ENCODE measurements around the gene C12orf76.
"Not testable (repeated sequence)": the region's sequence is repeated elsewhere in the genome, so short reads cannot be mapped to it uniquely, and the experiment has no call there.

The C12orf76 gene

DNA sequence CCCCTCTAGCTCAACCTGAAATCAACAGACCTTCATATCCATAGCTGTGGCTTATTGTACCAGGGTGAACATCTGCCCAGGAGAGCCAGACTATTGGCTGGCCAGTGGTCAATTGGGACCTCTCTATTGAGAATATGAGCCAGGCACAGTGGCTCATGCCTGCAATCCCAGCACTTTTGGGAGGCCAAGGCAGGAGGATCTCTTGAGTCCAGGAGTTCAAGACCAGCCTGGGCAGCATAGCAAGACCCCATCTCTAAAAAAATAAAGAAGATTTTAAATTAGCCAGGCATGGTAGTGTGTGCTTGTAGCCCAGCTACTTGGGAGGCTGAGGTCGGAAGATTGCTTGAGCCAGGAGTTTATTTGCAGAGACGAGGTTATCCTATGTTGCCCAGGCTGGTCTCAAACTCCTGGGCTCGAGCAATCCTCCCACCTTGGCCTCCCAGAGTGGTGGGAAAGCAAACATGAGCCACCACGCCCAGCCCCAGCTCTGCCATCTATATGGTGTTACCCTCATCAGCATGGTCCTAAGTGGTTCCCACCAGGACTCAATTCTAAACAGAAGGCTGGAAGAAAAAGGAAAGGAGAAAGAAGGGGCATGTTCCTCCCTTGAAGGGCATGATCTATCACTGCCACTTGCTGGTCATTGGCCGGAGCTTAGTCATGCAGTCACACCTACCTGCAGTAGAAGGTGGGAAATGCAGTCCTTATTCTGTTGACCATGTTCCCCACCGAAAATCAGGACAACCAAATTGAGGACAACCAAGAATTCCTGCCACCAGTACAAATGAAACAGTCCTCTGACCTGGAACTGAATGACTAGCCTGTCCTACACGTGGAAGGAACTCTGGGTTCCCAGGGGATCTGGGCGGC, 42.2 kb upstream of the C12orf76 start:
- H3K79me2 ChIP-seq (ENCODE audit: insufficient read depth, low read length): no peaks in the 10 kb centered on the region
- H3K9me3 ChIP-seq (ENCODE audit: insufficient read depth, low read length, severe bottlenecking): no peaks in the 10 kb centered on the region
- ATAC-seq (ENCODE audit: insufficient read depth, low read depth) (no peak), DNase-seq (no peak)
- no peaks in the 10 kb centered on the region for H3K36me3 ChIP-seq (ENCODE audit: insufficient read depth, low read length)
- H3K27me3 ChIP-seq (ENCODE audit: insufficient read depth, low read length, poor library complexity): peaks cover 3% of the 10 kb centered on the region
- no peak overlapping the region for H2AFZ ChIP-seq (ENCODE audit: low read depth, low read length)
- no peaks in the 10 kb centered on the region for H3K4me1 ChIP-seq (ENCODE audit: insufficient read depth, low read length)
- H3K4me3 ChIP-seq (ENCODE audit: low read depth in 1 of 2, low read length in 2 of 2): no peak overlapping the region
- H3K27ac ChIP-seq (ENCODE audit: low read length): no peak overlapping the region
- no peak overlapping the region for H3K9ac ChIP-seq (ENCODE audit: low read depth, low read length)
- no peak for TF ChIP-seq EZH2 (IDR thresholded peaks at IDR 0.05; ENCODE audit: borderline replicate concordance, low read depth, low read length, severe bottlenecking)
- TF ChIP-seq, protein P1, sequence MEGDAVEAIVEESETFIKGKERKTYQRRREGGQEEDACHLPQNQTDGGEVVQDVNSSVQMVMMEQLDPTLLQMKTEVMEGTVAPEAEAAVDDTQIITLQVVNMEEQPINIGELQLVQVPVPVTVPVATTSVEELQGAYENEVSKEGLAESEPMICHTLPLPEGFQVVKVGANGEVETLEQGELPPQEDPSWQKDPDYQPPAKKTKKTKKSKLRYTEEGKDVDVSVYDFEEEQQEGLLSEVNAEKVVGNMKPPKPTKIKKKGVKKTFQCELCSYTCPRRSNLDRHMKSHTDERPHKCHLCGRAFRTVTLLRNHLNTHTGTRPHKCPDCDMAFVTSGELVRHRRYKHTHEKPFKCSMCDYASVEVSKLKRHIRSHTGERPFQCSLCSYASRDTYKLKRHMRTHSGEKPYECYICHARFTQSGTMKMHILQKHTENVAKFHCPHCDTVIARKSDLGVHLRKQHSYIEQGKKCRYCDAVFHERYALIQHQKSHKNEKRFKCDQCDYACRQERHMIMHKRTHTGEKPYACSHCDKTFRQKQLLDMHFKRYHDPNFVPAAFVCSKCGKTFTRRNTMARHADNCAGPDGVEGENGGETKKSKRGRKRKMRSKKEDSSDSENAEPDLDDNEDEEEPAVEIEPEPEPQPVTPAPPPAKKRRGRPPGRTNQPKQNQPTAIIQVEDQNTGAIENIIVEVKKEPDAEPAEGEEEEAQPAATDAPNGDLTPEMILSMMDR (IDR thresholded peaks at IDR 0.05; ENCODE audit: borderline replicate concordance, extremely low read depth, low read length, poor library complexity, severe bottlenecking): no peak
- no peaks in the 10 kb centered on the region for H4K20me1 ChIP-seq (ENCODE audit: insufficient read depth, low read length)
- H3K4me2 ChIP-seq (ENCODE audit: insufficient read depth, low read length): no peak overlapping the region

DNA sequence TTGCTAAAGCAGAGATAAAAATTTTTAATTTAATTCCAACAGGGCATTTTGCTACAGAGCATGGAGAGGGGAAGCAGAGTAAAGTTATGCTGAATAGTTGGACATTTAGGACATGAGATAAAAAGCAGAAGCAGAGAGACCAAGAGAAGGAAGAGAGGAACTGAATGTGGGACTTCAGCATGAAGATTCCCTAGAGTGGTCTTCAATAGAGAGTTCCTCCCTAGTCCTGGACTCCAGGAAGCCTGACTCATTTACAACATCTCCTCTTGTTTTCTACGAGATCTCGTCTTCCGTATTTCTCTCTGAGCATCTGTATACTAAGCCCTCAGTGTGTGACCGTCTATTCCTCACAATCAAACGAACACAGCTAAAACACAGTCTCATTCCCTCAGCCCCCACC, 40.6 kb upstream of the C12orf76 start:
- no peaks in the 10 kb centered on the region for H3K79me2 ChIP-seq (ENCODE audit: insufficient read depth, low read length)
- H3K36me3 ChIP-seq (ENCODE audit: insufficient read depth, low read length): no peaks in the 10 kb centered on the region
- H3K9ac ChIP-seq (ENCODE audit: low read depth, low read length): no peak overlapping the region
- H2AFZ ChIP-seq (ENCODE audit: low read depth, low read length): no peak overlapping the region
- H3K4me1 ChIP-seq (ENCODE audit: insufficient read depth, low read length): no peaks in the 10 kb centered on the region
- DNase-seq: no peak
- no peak overlapping the region for H3K4me2 ChIP-seq (ENCODE audit: insufficient read depth, low read length)
- H3K4me3 ChIP-seq (ENCODE audit: low read depth in 1 of 2, low read length in 2 of 2): no peak overlapping the region
- H4K20me1 ChIP-seq (ENCODE audit: insufficient read depth, low read length): no peaks in the 10 kb centered on the region
- no peak for ATAC-seq (ENCODE audit: insufficient read depth, low read depth)
- TF ChIP-seq EZH2 (IDR thresholded peaks at IDR 0.05; ENCODE audit: borderline replicate concordance, low read depth, low read length, severe bottlenecking): no peak
- TF ChIP-seq, protein P1 (IDR thresholded peaks at IDR 0.05; ENCODE audit: borderline replicate concordance, extremely low read depth, low read length, poor library complexity, severe bottlenecking): no peak
- no peak overlapping the region for H3K27ac ChIP-seq (ENCODE audit: low read length)
- H3K27me3 ChIP-seq (ENCODE audit: insufficient read depth, low read length, poor library complexity): peaks cover 3% of the 10 kb centered on the region
- H3K9me3 ChIP-seq (ENCODE audit: insufficient read depth, low read length, severe bottlenecking): no peaks in the 10 kb centered on the region

DNA sequence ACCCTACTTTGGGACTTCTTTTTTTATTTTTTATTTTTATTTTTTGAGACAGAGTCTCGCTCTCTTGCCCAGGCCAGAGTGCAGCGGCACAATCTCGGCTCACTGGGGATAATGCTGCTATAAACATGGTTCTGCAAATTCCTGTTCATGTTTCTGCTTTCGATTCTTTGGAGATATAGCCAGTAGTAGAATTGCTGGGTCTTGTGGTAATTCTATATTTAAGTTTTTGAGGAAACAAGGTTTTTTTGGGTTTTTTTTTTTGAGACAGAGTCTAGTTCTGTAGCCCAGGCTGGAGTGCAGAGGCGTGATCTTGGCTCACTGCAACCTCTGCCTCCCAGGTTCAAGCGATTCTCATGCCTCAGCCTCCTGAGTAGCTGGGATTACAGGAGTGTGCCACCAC, 39.9 kb upstream of the C12orf76 start:
- H3K27ac ChIP-seq (ENCODE audit: low read length); H2AFZ ChIP-seq (ENCODE audit: low read depth, low read length); H3K27me3 ChIP-seq (ENCODE audit: insufficient read depth, low read length, poor library complexity); H3K79me2 ChIP-seq (ENCODE audit: insufficient read depth, low read length); H3K4me2 ChIP-seq (ENCODE audit: insufficient read depth, low read length); H3K4me1 ChIP-seq (ENCODE audit: insufficient read depth, low read length); H4K20me1 ChIP-seq (ENCODE audit: insufficient read depth, low read length); H3K4me3 ChIP-seq (ENCODE audit: low read depth in 1 of 2, low read length in 2 of 2); DNase-seq; ATAC-seq (ENCODE audit: insufficient read depth, low read depth); H3K9ac ChIP-seq (ENCODE audit: low read depth, low read length); H3K36me3 ChIP-seq (ENCODE audit: insufficient read depth, low read length); H3K9me3 ChIP-seq (ENCODE audit: insufficient read depth, low read length, severe bottlenecking): not testable (repeated sequence)

DNA sequence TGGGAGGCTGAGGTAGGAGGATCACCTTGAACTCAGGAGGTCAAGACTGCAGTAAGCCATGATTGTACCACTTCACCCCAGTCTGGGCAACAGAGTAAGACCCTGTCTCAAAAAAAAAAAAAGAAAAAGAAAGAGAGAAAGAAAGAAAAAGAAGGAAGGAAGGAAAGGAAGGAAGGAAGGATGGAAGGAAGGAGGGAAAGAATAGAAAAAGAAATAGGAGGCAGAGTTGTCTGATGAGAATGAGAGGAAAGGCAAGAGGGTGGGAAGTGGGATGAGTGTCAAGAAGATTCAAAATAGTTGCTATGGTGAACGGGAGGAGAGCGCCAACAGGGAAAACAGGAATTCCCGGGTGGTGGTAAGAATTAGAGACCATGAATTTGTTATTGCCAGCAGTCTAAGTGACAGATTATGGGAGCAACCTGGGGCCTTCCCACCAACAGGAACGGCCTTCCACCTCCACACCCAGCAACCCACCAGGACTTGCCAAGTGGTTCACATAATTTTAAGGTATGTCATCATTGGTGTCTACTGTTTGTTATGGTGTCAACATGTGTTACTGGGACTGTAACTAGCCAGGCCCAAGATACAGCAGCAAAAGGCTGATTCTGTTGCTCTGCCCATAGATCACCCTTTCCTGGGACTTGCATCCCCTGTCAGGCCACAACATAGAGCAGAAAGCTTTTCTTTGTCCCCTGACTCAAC, 36.1 kb upstream of the C12orf76 start:
- Histone ChIP-seq H3K9ac (ENCODE audit: low read depth, low read length) (no peak overlapping the region), H2AFZ (ENCODE audit: low read depth, low read length) (no peak overlapping the region), H3K27me3 (ENCODE audit: insufficient read depth, low read length, poor library complexity) (no peaks in the 10 kb centered on the region), H3K27ac (ENCODE audit: low read length) (no peak overlapping the region), H3K79me2 (ENCODE audit: insufficient read depth, low read length) (no peaks in the 10 kb centered on the region), H3K4me1 (ENCODE audit: insufficient read depth, low read length) (peaks cover 9% of the 10 kb centered on the region), H3K9me3 (ENCODE audit: insufficient read depth, low read length, severe bottlenecking) (no peaks in the 10 kb centered on the region), H3K4me3 (ENCODE audit: low read depth in 1 of 2, low read length in 2 of 2) (no peak overlapping the region), H3K4me2 (ENCODE audit: insufficient read depth, low read length) (no peak overlapping the region), H3K36me3 (ENCODE audit: insufficient read depth, low read length) (no peaks in the 10 kb centered on the region), H4K20me1 (ENCODE audit: insufficient read depth, low read length) (no peaks in the 10 kb centered on the region)
- ATAC-seq (ENCODE audit: insufficient read depth, low read depth): no peak
- DNase-seq: no peak
- TF ChIP-seq, protein P1 (IDR thresholded peaks at IDR 0.05; ENCODE audit: borderline replicate concordance, extremely low read depth, low read length, poor library complexity, severe bottlenecking): no peak
- TF ChIP-seq EZH2 (IDR thresholded peaks at IDR 0.05; ENCODE audit: borderline replicate concordance, low read depth, low read length, severe bottlenecking): no peak
